Astrocyte of the cerebellum (primary cell): ENCODE data around the gene CBLB.

ENCODE experiments used
- DNase-seq: peaks from one replicate; pipeline ENCODE4 v3.0.0-alpha.2; 2011; ENCODE audit warnings: low read depth
- H3K4me3 ChIP-seq: 2 replicates; pipeline ENCODE4 v1.5.1; 2011; ENCODE audit warnings: mild to moderate bottlenecking, low read depth, low read length, moderate library complexity
- in situ Hi-C: cut with HindIII; loops from 2 replicates; pipeline ENCODE4 v1.10.0; 2017; ENCODE audit warnings: low sequenced_read_pairs
- TF ChIP-seq, protein P1 (sequence below): IDR thresholded peaks from 2 replicates; pipeline ENCODE4 v1.5.1; 2012; ENCODE audit warnings: low read length, low read depth, moderate library complexity, mild to moderate bottlenecking; ENCODE audit errors: missing control alignments

CBLB gene

GRCh38 chr3:105772635-105773034 lies 96.2 kb downstream of the CBLB start:
- in situ Hi-C loops = no loop called here
- TF ChIP-seq, protein P1, sequence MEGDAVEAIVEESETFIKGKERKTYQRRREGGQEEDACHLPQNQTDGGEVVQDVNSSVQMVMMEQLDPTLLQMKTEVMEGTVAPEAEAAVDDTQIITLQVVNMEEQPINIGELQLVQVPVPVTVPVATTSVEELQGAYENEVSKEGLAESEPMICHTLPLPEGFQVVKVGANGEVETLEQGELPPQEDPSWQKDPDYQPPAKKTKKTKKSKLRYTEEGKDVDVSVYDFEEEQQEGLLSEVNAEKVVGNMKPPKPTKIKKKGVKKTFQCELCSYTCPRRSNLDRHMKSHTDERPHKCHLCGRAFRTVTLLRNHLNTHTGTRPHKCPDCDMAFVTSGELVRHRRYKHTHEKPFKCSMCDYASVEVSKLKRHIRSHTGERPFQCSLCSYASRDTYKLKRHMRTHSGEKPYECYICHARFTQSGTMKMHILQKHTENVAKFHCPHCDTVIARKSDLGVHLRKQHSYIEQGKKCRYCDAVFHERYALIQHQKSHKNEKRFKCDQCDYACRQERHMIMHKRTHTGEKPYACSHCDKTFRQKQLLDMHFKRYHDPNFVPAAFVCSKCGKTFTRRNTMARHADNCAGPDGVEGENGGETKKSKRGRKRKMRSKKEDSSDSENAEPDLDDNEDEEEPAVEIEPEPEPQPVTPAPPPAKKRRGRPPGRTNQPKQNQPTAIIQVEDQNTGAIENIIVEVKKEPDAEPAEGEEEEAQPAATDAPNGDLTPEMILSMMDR = no peak
- no peak overlapping the region for H3K4me3 ChIP-seq
- no peak for DNase-seq

GRCh38 chr3:105771392-105771791 lies 97.4 kb downstream of the CBLB start:
- no peak overlapping the region for H3K4me3 ChIP-seq
- no peak for DNase-seq
- in situ Hi-C loops = no loop called here
- TF ChIP-seq, protein P1 = no peak

DNA sequence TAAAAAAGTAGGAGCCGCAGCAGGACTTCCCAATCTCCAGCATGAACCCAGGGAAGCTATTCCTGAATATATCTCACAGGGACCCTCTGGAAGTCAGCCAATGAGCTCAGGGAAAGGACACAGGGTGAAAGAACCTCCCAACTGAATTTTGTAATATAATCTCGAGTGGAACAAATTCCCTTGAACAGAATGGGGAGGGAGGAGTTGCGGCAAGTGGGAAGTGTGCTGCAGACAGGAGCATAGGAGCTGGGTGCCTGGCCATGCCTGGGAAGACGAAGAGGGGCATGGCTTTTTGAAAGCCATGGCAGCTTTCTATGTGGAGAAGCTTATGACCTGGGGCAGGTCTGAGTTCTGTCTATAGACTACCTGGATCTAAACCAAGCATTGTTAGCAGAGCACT lies 98.4 kb downstream of the CBLB start:
- TF ChIP-seq, protein P1 = no peak
- no peak overlapping the region for H3K4me3 ChIP-seq
- in situ Hi-C loops = no loop called here
- no peak for DNase-seq

- TF ChIP-seq, protein P1 = no peak
- DNase-seq = no peak
- in situ Hi-C loops = no loop called here
- H3K4me3 ChIP-seq = no peak overlapping the region
Observed at GRCh38 chr3:105767776-105768175, 101.0 kb downstream of the CBLB start.

DNA sequence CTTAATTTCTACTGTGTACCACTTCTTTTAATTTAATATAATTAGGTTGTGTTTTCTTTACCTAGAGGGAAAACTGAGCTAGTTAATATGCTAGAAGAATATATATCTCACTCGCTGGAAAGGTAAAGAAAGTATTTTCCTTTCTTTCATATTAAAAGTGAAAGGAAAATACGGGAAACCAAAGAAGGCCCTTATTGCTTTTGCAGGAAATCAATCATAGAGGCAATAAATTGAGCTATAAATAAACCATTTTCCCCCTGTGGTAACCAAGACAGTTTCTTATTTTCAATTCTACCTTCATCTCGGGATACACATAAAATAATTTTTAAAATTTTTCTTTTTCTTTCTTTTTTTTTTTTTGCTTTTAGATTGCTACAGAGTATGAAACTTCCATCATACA lies 101.6 kb downstream of the CBLB start:
- TF ChIP-seq, protein P1 = no peak
- no peak for DNase-seq
- in situ Hi-C loops = no loop called here
- H3K4me3 ChIP-seq = no peak overlapping the region

- no peak for DNase-seq
- H3K4me3 ChIP-seq = no peak overlapping the region
- TF ChIP-seq, protein P1 = no peak
- in situ Hi-C loops = no loop called here
Observed at GRCh38 chr3:105765308-105765639, 103.5 kb downstream of the CBLB start.
